Spleen (tissue), 11 donors: ENCODE data around the gene RAB10. TPM values are rescaled to one million over a fixed set of nuclear protein-coding genes. Genes with fewer than 3 reads are reported as not detected.
"Not testable (repeated sequence)": the region's sequence is repeated elsewhere in the genome, so short reads cannot be mapped to it uniquely, and the experiment has no call there.

Experiments used
- DNase-seq: peaks from one replicate; pipeline ENCODE4 v3.0.0-alpha.2; 2020
- H3K27ac ChIP-seq, 8 donors: fragments of 200-600 bp; sonication (generic) in 7 of 8; 1 replicate in 4 of 8; 2 replicates in 4 of 8; pipeline versions ENCODE4 v1.5.0 to v1.8.0; 2016 to 2021; ENCODE audit warnings: inconsistent platforms in 4 of 8, mild to moderate bottlenecking in 4 of 8, moderate library complexity in 1 of 8
- H3K27me3 ChIP-seq, 7 donors: fragments of 200-600 bp; sonication (generic) in 6 of 7; replicated peaks in 1 of 7; 1 replicate in 4 of 7; 2 replicates in 3 of 7; pipeline versions ENCODE4 v1.5.0 to v1.8.0; 2016 to 2021; ENCODE audit warnings: inconsistent platforms in 3 of 7, mild to moderate bottlenecking in 1 of 7
- H3K36me3 ChIP-seq, 6 donors: fragments of 200-600 bp; sonication (generic) in 5 of 6; 1 replicate in 4 of 6; 2 replicates in 2 of 6; pipeline versions ENCODE4 v1.5.0 to v1.8.0; 2016 to 2021; ENCODE audit warnings: inconsistent platforms in 2 of 6
- H3K4me1 ChIP-seq, 6 donors: fragments of 200-600 bp; sonication (generic) in 5 of 6; 1 replicate in 3 of 6; 2 replicates in 3 of 6; pipeline versions ENCODE4 v1.5.0 to v1.8.0; 2016 to 2021; ENCODE audit warnings: inconsistent platforms in 3 of 6
- H3K4me3 ChIP-seq, 8 donors: fragments of 200-600 bp; sonication (generic) in 7 of 8; 1 replicate in 4 of 8; 2 replicates in 4 of 8; pipeline versions ENCODE4 v1.5.0 to v1.8.0; 2016 to 2021; ENCODE audit warnings: inconsistent platforms in 4 of 8, mild to moderate bottlenecking in 4 of 8, moderate library complexity in 2 of 8
- H3K9me3 ChIP-seq, 8 donors: fragments of 200-600 bp; sonication (generic) in 7 of 8; 1 replicate in 4 of 8; 2 replicates in 4 of 8; pipeline versions ENCODE4 v1.5.0 to v1.8.0; 2016 to 2021; ENCODE audit warnings: inconsistent platforms in 4 of 8
- POLR2A ChIP-seq, 3 donors: fragments of 450-650 bp; IDR thresholded peaks; one replicate each; pipeline ENCODE4 v1.5.1; 2017; ENCODE audit warnings: antibody characterized with exemption in 3 of 3, mild to moderate bottlenecking in 1 of 3
- POLR2AphosphoS5 ChIP-seq, 3 donors: sonication (generic); formaldehyde crosslinking; IDR thresholded peaks; one replicate each; pipeline ENCODE4 v1.5.1; 2017; ENCODE audit warnings: antibody characterized with exemption in 3 of 3
- WGBS, 5 donors: extraction: QIAGEN DNeasy Blood & Tissue Kit in 3 of 5; methylation state at CpG; one replicate each; pipeline versions ENCODE4 v1.1.5 to v1.1.7; 2013 to 2018; 5-methylcytosine and 5-hydroxymethylcytosine counted together
- intact Hi-C: fragments of 100-400 bp; cut with DNase I; formaldehyde crosslinking; loops from one replicate; pipeline ENCODE4 v1.15.0; 2023; ENCODE audit warnings: low total_unique reads
- polyA plus RNA-seq, 3 donors: library from polyadenylated mRNA; stranded (reverse); fragments of 200-250 nt; gene quantifications; one replicate each; pipeline ENCODE4 v1.2.1, GENCODE V29; 2013
- total RNA-seq, 7 donors: library from RNA; depleted of rRNA in 3 of 7; stranded (reverse); fragments of >200 nt in 3 of 7; fragmentation: NEBNext Ultra II Directional in 4 of 7; extraction: Animal tissue kit (Norgen Biotek cat#: 25700) in 4 of 7; gene quantifications; one replicate each; pipeline versions ENCODE4 v1.1.0 to v1.2.1, GENCODE V29; 2016 to 2021
- TF ChIP-seq, protein P1 (sequence below), 11 experiments: fragments of 200-600 bp in 7 of 11; fragments of 450-650 bp in 4 of 11; sonication (generic) in 4 of 11; IDR thresholded peaks in 8 of 11; conservative IDR thresholded peaks in 3 of 11; 1 replicate in 7 of 11; 2 replicates in 4 of 11; pipeline versions ENCODE4 v1.4.0 to v1.8.0; 2016 to 2021; ENCODE audit warnings: antibody characterized with exemption in 11 of 11, inconsistent platforms in 4 of 11, mild to moderate bottlenecking in 1 of 11
- donor health status: healthy with polysubstance abuse.
- donor health status: DM: no; HTN: no; CAD: no; lungs with moderate emphysema.
- donor health status: DM: no; HTN: no; CAD: no.
- donor health status: Bipolar disorder and iron deficiency.
- donor health status: healthy.
- donor health status: DM: no; HTN: no; CAD: no.
- donor health status: DM: yes; HTN: yes; CAD: no.

RAB10 gene
- total and polyA plus RNA-seq, 10 donors, result 24.4 to 135 (median 106) TPM

DNA sequence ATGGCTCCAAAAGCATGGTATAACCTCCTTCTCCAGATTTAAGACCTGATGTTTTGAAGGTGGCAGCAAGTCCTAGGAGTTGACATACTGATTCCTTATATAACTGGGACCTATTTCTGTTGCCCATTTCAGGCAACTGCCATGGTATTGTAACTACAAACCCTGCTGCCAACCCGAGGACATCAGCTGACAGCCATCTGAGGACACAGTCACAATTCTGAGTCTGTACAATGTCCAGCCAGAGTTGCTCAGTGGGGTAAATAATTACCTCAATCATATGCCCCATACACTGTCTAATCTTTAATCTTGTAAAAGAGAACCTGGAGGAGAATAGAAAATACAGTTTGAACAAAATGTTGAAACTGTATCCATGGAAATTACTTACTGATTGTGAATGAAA is 130.3 kb downstream of the RAB10 start:
- H3K9me3 ChIP-seq, result no peaks in the 10 kb centered on the region
- WGBS, 5 donors, result 55 to 100% (median 65%) methylated on average over 1 of the region's 1 CpG
- no peaks in the 10 kb centered on the region for H3K36me3 ChIP-seq
- intact Hi-C loops, result no loop called here
- H3K4me3 ChIP-seq, result no peak overlapping the region
- H3K27ac ChIP-seq, result no peak overlapping the region
- no peaks in the 10 kb centered on the region for H3K4me1 ChIP-seq
- no peak for DNase-seq
- no peaks in the 10 kb centered on the region for H3K27me3 ChIP-seq
- TF ChIP-seq POLR2AphosphoS5 (IDR thresholded peaks at IDR 0.05) (no peak), POLR2A (IDR thresholded peaks at IDR 0.05) (no peak)
- TF ChIP-seq, protein P1, sequence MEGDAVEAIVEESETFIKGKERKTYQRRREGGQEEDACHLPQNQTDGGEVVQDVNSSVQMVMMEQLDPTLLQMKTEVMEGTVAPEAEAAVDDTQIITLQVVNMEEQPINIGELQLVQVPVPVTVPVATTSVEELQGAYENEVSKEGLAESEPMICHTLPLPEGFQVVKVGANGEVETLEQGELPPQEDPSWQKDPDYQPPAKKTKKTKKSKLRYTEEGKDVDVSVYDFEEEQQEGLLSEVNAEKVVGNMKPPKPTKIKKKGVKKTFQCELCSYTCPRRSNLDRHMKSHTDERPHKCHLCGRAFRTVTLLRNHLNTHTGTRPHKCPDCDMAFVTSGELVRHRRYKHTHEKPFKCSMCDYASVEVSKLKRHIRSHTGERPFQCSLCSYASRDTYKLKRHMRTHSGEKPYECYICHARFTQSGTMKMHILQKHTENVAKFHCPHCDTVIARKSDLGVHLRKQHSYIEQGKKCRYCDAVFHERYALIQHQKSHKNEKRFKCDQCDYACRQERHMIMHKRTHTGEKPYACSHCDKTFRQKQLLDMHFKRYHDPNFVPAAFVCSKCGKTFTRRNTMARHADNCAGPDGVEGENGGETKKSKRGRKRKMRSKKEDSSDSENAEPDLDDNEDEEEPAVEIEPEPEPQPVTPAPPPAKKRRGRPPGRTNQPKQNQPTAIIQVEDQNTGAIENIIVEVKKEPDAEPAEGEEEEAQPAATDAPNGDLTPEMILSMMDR (IDR thresholded peaks at IDR 0.05 in 8 of 11, conservative IDR thresholded peaks at IDR 0.05 in 3 of 11), result no peak

DNA sequence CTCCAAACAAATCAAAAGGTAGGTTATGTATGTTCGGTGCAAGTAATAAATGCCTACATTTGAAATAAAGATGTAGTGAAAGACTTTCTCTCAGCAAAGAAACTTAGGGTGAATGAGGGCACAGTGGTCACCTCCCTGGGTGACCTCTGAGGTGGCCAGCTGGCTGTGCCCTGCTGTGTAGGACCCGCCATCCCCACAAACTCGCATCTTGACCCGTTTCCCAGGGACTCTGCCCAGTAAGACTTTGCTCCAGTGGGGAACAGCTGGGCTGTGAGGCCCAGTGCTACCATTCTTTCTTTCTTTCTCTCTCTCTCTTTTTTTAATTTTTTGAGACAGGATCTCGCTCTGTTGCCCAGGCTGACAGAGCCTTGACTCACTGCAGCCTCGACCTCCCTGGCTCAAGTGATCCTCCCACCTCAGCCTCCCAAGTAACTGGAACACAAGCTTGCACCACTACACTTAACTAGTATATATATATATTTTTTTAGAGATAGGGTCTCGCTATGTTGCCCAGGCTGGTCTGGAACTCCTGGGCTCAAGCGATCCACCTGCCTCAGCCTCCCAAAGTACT is 130.8 kb downstream of the RAB10 start:
- H3K27ac ChIP-seq, result no peak overlapping the region
- H3K27me3 ChIP-seq, result no peaks in the 10 kb centered on the region
- H3K9me3 ChIP-seq, result no peaks in the 10 kb centered on the region
- no peaks in the 10 kb centered on the region for H3K4me1 ChIP-seq
- 88 to 94% (median 88%) methylated on average over 8 of the region's 8 CpGs for WGBS, 5 donors
- intact Hi-C loops, result no loop called here
- TF ChIP-seq POLR2A (IDR thresholded peaks at IDR 0.05) (no peak), POLR2AphosphoS5 (IDR thresholded peaks at IDR 0.05) (no peak)
- TF ChIP-seq, protein P1 (IDR thresholded peaks at IDR 0.05 in 8 of 11, conservative IDR thresholded peaks at IDR 0.05 in 3 of 11), result no peak
- no peak overlapping the region for H3K4me3 ChIP-seq
- no peaks in the 10 kb centered on the region for H3K36me3 ChIP-seq
- DNase-seq, result peak; percentile 24

- Histone ChIP-seq H3K9me3 (no peaks in the 10 kb centered on the region), H3K27ac (no peak overlapping the region), H3K4me1 (no peaks in the 10 kb centered on the region), H3K4me3 (no peak overlapping the region), H3K27me3 (no peaks in the 10 kb centered on the region), H3K36me3 (no peaks in the 10 kb centered on the region)
- DNase-seq, result no peak
- intact Hi-C loops, result no loop called here
- 85 to 97% (median 86%) methylated on average over 4 of the region's 4 CpGs for WGBS, 5 donors
- TF ChIP-seq, protein P1 (IDR thresholded peaks at IDR 0.05 in 8 of 11, conservative IDR thresholded peaks at IDR 0.05 in 3 of 11), result no peak
- TF ChIP-seq POLR2AphosphoS5 (IDR thresholded peaks at IDR 0.05) (no peak), POLR2A (IDR thresholded peaks at IDR 0.05) (no peak)
Measured at GRCh38 chr2:26165403-26165802, 131.5 kb downstream of the RAB10 start.

DNA sequence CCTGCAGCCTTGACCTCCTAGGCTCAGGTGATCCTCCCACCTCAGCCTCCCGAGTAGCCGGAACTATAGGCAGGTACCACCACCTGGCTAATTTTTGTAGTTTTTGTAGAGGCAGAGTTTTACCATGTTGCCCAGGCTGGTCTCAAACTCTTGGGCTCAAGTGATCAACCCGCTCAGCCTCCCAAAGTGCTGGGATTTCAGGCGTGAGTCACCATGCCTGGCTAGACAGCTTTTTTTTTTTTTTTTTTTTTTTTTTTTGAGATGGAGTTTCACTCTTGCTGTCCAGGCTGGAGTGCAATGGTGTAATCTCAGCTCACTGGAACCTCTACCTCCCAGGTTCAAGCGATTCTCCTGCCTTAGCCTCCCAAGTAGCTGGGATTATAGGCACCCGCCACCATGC is 132.7 kb downstream of the RAB10 start:
- H3K4me1 ChIP-seq, H3K36me3 ChIP-seq, H3K27me3 ChIP-seq, H3K9me3 ChIP-seq, H3K4me3 ChIP-seq, intact Hi-C loops, H3K27ac ChIP-seq: not testable (repeated sequence)
- DNase-seq, result peak; percentile 40
- WGBS, 5 donors, result 89 to 96% (median 93%) methylated on average over 6 of the region's 6 CpGs

DNA sequence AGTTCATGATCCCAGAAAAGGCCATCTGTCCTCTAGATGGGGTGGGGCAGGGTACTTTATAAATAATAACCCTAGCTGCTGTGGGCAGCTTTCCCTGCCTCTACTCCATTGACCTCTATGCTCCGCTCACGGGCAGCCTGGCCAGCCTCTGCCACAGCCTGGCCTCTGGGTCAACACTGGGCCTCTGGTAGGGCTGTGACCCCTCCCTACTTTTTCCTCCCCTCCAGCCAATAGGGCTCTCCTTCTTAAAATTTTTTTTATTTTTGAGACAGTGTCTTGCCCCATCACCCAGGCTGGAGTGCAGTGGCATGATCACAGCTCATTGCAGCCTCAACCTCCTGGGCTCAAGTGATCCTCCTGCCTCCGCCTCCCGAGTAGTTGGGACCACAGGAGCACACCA is 134.9 kb downstream of the RAB10 start:
- WGBS, 5 donors, result 91 to 95% (median 93%) methylated on average over 4 of the region's 4 CpGs
- Histone ChIP-seq H3K27ac (no peak overlapping the region), H3K36me3 (no peaks in the 10 kb centered on the region), H3K27me3 (peaks cover 0 to 28% (median 22%) of the 10 kb centered on the region in 7 donors), H3K4me1 (peaks cover 5 to 21% (median 13%) of the 10 kb centered on the region in 6 donors), H3K9me3 (no peaks in the 10 kb centered on the region), H3K4me3 (no peak overlapping the region)
- DNase-seq, result peak; percentile 37
- TF ChIP-seq POLR2A (IDR thresholded peaks at IDR 0.05), result no peak
- no peak for TF ChIP-seq POLR2AphosphoS5 (IDR thresholded peaks at IDR 0.05)
- TF ChIP-seq, protein P1 (IDR thresholded peaks at IDR 0.05 in 8 of 11, conservative IDR thresholded peaks at IDR 0.05 in 3 of 11), result no peak
- intact Hi-C loops, result no loop called here
